ENCODE measurements around the gene COL6A2. TPM values are rescaled to one million over a fixed set of nuclear protein-coding genes. Genes with fewer than 3 reads are reported as not detected.
"Not testable (repeated sequence)": the region's sequence is repeated elsewhere in the genome, so short reads cannot be mapped to it uniquely, and the experiment has no call there.

Gene COL6A2
- total RNA-seq, 1 donor from 2014 or later: 373 TPM

GRCh38 chr21:46165098-46165497 is 67.2 kb downstream of the COL6A2 start:
- no peak for DNase-seq (ENCODE audit: low read depth)
- Histone ChIP-seq H3K27me3 (ENCODE audit: control insufficient read depth, insufficient read depth, low read length) (peaks cover 2% of the 10 kb centered on the region), H3K4me3 (ENCODE audit: low read depth, low read length) (no peak overlapping the region), H3K36me3 (ENCODE audit: control insufficient read depth, insufficient read depth, low read length) (no peaks in the 10 kb centered on the region)
- no peak for TF ChIP-seq CTCF (IDR thresholded peaks at IDR 0.05; ENCODE audit: insufficient read depth, low read length, poor library complexity, severe bottlenecking)

GRCh38 chr21:46168238-46168637 is 70.3 kb downstream of the COL6A2 start:
- TF ChIP-seq CTCF (IDR thresholded peaks at IDR 0.05; ENCODE audit: insufficient read depth, low read length, poor library complexity, severe bottlenecking): no peak
- H3K27me3 ChIP-seq (ENCODE audit: control insufficient read depth, insufficient read depth, low read length): no peaks in the 10 kb centered on the region
- DNase-seq (ENCODE audit: low read depth): no peak
- no peaks in the 10 kb centered on the region for H3K36me3 ChIP-seq (ENCODE audit: control insufficient read depth, insufficient read depth, low read length)
- no peak overlapping the region for H3K4me3 ChIP-seq (ENCODE audit: low read depth, low read length)

- DNase-seq (ENCODE audit: low read depth): no peak
- TF ChIP-seq CTCF (IDR thresholded peaks at IDR 0.05; ENCODE audit: insufficient read depth, low read length, poor library complexity, severe bottlenecking): no peak
Observed at GRCh38 chr21:46168659-46169386, 70.9 kb downstream of the COL6A2 start.

GRCh38 chr21:46170436-46171193 is 72.7 kb downstream of the COL6A2 start:
- DNase-seq (ENCODE audit: low read depth); H3K36me3 ChIP-seq (ENCODE audit: control insufficient read depth, insufficient read depth, low read length); H3K27me3 ChIP-seq (ENCODE audit: control insufficient read depth, insufficient read depth, low read length); H3K4me3 ChIP-seq (ENCODE audit: low read depth, low read length): not testable (repeated sequence)

More at GRCh38 chr21:46168659-46169386, 70.9 kb downstream of the COL6A2 start:
- Histone ChIP-seq H3K27me3 (ENCODE audit: control insufficient read depth, insufficient read depth, low read length) (no peaks in the 10 kb centered on the region), H3K4me3 (ENCODE audit: low read depth, low read length) (no peak overlapping the region), H3K36me3 (ENCODE audit: control insufficient read depth, insufficient read depth, low read length) (no peaks in the 10 kb centered on the region)

GRCh38 chr21:46171585-46171984 is 73.7 kb downstream of the COL6A2 start:
- Histone ChIP-seq H3K4me3 (ENCODE audit: low read depth, low read length) (no peak overlapping the region), H3K36me3 (ENCODE audit: control insufficient read depth, insufficient read depth, low read length) (no peaks in the 10 kb centered on the region), H3K27me3 (ENCODE audit: control insufficient read depth, insufficient read depth, low read length) (no peaks in the 10 kb centered on the region)
- no peak for TF ChIP-seq CTCF (IDR thresholded peaks at IDR 0.05; ENCODE audit: insufficient read depth, low read length, poor library complexity, severe bottlenecking)
- no peak for DNase-seq (ENCODE audit: low read depth)

GRCh38 chr21:46171996-46172862 is 74.3 kb downstream of the COL6A2 start:
- H3K27me3 ChIP-seq (ENCODE audit: control insufficient read depth, insufficient read depth, low read length): no peaks in the 10 kb centered on the region
- no peak for TF ChIP-seq CTCF (IDR thresholded peaks at IDR 0.05; ENCODE audit: insufficient read depth, low read length, poor library complexity, severe bottlenecking)
- DNase-seq (ENCODE audit: low read depth): no peak
- no peak overlapping the region for H3K4me3 ChIP-seq (ENCODE audit: low read depth, low read length)
- H3K36me3 ChIP-seq (ENCODE audit: control insufficient read depth, insufficient read depth, low read length): no peaks in the 10 kb centered on the region

Data from kidney epithelial cell (primary cell).